GM12873 (cell line): ENCODE data around the gene EPB41.

ENCODE experiments used
- CTCF ChIP-seq: IDR thresholded peaks from 2 replicates; pipeline ENCODE4 v1.5.1; 2012; ENCODE audit warnings: low read depth, mild to moderate bottlenecking, moderate library complexity, low read length, control low read depth; ENCODE audit not compliant: insufficient read depth; ENCODE audit errors: missing control alignments

Gene EPB41

GRCh38 chr1:28878796-28879195 lies 35.6 kb upstream of the EPB41 start:
- no peak for TF ChIP-seq CTCF

- TF ChIP-seq CTCF: peak; percentile 96
Observed at GRCh38 chr1:28882009-28882628, 32.2 kb upstream of the EPB41 start.

- TF ChIP-seq CTCF: no peak
Observed at GRCh38 chr1:28883242-28883616, 31.1 kb upstream of the EPB41 start.

- TF ChIP-seq CTCF: no peak
Observed at GRCh38 chr1:28885472-28885877, 28.9 kb upstream of the EPB41 start.

GRCh38 chr1:28885977-28886730 lies 28.2 kb upstream of the EPB41 start:
- no peak for TF ChIP-seq CTCF

GRCh38 chr1:28886731-28887418 lies 27.5 kb upstream of the EPB41 start:
- TF ChIP-seq CTCF: no peak

- TF ChIP-seq CTCF: no peak
Observed at GRCh38 chr1:28887419-28887834, 26.9 kb upstream of the EPB41 start.
